Measurements from ENCODE around the gene RAB17.

- TF ChIP-seq CTCF (IDR thresholded peaks at IDR 0.05): no peak
- TF ChIP-seq POLR2A (IDR thresholded peaks at IDR 0.05): no peak
Measured at GRCh38 chr2:237639836-237640220, 49.3 kb upstream of the RAB17 start.

Measured in uterus (tissue), 2 donors.